ENCODE measurements around the gene FARS2. TPM values are rescaled to one million over a fixed set of nuclear protein-coding genes. Genes with fewer than 3 reads are reported as not detected.

FARS2 gene
- total and polyA plus RNA-seq, 11 donors, result 11.4 to 24.6 (median 20.5) TPM

- DNase-seq, result no peak
- peaks cover 0 to 25% (median 6%) of the 10 kb centered on the region in 12 donors for H3K9me3 ChIP-seq
- intact Hi-C loops (cut with DNase I), result no loop called here
- TF ChIP-seq POLR2A (IDR thresholded peaks at IDR 0.05) (no peak), CTCF (IDR thresholded peaks at IDR 0.05) (no peak)
- H3K27ac ChIP-seq, result no peak overlapping the region
- H3K36me3 ChIP-seq, result no peaks in the 10 kb centered on the region
- no peak for ATAC-seq
- H3K27me3 ChIP-seq, result no peaks in the 10 kb centered on the region
- WGBS, 4 donors, result 78 to 86% (median 82%) methylated on average over 4 of the region's 4 CpGs
- no peaks in the 10 kb centered on the region for H3K4me1 ChIP-seq
- H3K4me3 ChIP-seq, result no peak overlapping the region
Observed at GRCh38 chr6:5809450-5809849, 548.1 kb downstream of the FARS2 start.

DNA sequence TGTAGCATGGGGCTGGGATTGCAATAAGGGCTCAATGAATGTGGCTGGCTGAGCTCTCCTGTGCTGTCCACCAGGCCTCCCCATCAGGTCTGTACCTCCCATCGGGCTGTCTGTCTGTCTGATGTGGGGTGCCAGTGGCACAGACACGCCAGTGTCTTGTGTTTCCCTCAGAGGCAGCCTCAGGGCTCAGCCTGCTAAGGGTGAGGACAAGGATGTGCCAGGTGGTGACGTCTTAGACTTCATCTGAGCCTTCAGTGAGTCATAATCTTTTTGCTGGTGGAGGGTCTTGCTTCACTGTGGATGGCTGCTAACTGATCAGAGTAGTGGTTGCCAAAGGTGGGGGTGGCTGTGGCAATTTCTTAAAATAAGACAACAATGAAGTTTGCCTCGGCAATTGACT lies 550.7 kb downstream of the FARS2 start:
- ATAC-seq (no peak), DNase-seq (no peak)
- intact Hi-C loops (cut with DNase I), result no loop called here
- Histone ChIP-seq H3K4me3 (no peak overlapping the region), H3K27me3 (no peaks in the 10 kb centered on the region), H3K4me1 (no peaks in the 10 kb centered on the region), H3K9me3 (peaks cover 0 to 13% (median under 1%) of the 10 kb centered on the region in 12 donors), H3K36me3 (no peaks in the 10 kb centered on the region), H3K27ac (no peak overlapping the region)
- TF ChIP-seq POLR2A (IDR thresholded peaks at IDR 0.05), result no peak
- TF ChIP-seq CTCF (IDR thresholded peaks at IDR 0.05), result no peak
- WGBS, 4 donors, result 75 to 90% (median 86%) methylated on average over 4 of the region's 4 CpGs

DNA sequence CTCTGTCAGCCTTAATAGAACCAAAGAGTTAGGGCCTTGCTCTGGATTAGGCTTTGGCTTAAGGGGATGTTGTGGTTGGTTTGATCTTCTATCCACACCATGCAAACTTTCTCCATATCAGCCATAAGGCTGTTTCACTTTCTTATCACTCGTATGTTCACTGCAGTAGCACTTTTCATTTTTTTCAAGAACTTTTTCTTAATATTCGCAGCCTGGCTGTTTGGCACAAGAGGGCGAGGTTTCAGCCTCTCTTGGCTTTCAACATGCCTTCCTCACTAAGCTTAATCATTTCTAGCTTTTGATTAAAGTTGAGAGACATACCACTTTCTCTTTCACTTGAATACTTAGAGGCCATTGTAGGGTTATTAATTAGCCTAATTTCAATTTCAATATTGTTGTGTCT lies 552.3 kb downstream of the FARS2 start:
- H3K27ac ChIP-seq, result no peak overlapping the region
- intact Hi-C loops (cut with DNase I), result no loop called here
- no peaks in the 10 kb centered on the region for H3K36me3 ChIP-seq
- H3K27me3 ChIP-seq, result no peaks in the 10 kb centered on the region
- 67 to 82% (median 73%) methylated on average over 3 of the region's 3 CpGs for WGBS, 4 donors
- DNase-seq (no peak), ATAC-seq (no peak)
- H3K4me3 ChIP-seq, result no peak overlapping the region
- TF ChIP-seq POLR2A (IDR thresholded peaks at IDR 0.05), result no peak
- no peak for TF ChIP-seq CTCF (IDR thresholded peaks at IDR 0.05)
- H3K9me3 ChIP-seq, result peaks cover 0 to 11% (median 0%) of the 10 kb centered on the region in 12 donors
- H3K4me1 ChIP-seq, result no peaks in the 10 kb centered on the region

DNA sequence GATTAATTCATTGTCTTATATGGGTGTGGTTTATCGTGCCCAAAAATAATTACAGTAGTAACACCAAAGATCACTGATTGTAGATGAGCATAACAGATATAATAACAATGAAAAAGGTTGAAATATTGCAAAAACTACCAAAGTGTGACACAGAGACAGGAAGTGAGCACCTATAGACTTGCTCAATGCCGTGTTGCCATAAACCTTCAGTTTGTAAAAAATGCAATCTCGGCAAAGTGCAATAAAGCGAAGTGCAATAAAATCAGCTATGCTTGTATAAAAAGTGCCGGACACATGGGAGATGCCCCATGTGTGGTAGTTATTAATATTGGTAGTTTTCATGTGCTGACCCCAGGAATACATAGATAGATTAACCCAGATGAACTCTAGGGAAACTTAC lies 552.8 kb downstream of the FARS2 start:
- Histone ChIP-seq H3K4me1 (no peaks in the 10 kb centered on the region), H3K4me3 (no peak overlapping the region), H3K36me3 (no peaks in the 10 kb centered on the region), H3K27ac (no peak overlapping the region), H3K9me3 (peaks cover 0 to 11% (median 0%) of the 10 kb centered on the region in 12 donors), H3K27me3 (no peaks in the 10 kb centered on the region)
- intact Hi-C loops (cut with DNase I), result no loop called here
- WGBS, 4 donors, result 90 to 96% (median 95%) methylated on average over 5 of the region's 5 CpGs
- DNase-seq, result no peak
- TF ChIP-seq POLR2A (IDR thresholded peaks at IDR 0.05) (no peak), CTCF (IDR thresholded peaks at IDR 0.05) (no peak)
- no peak for ATAC-seq
